ENCODE results near the gene ATXN7.

DNA sequence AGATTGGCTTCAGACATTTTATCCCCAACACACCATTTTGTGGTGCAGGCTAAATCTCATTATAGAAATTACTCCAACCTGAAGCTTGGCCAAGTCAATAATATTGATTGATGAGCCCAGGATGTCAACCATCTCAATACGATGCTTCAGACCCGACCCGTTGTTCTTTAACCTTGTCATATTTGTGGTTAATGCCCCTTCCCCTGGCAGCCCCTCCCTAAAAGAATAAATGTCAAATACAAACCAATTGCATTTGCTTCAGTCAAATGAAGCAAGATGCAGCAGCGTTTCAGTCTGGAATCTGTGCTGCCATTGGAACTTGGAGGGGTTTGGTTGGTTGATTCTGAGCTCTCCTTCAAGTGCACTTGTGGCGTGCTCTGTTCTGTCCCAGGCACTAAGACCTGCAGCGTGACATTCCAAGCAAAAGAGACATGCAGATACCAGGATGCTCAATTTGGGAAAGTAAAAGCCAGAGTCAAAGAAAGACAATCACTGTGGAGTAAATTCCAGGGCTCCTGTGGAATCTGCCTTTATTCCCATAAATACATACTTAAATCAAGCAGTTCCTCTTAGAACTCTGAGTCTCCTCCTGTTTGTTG, 183.4 kb downstream of the ATXN7 start:
- TF ChIP-seq, protein P1, sequence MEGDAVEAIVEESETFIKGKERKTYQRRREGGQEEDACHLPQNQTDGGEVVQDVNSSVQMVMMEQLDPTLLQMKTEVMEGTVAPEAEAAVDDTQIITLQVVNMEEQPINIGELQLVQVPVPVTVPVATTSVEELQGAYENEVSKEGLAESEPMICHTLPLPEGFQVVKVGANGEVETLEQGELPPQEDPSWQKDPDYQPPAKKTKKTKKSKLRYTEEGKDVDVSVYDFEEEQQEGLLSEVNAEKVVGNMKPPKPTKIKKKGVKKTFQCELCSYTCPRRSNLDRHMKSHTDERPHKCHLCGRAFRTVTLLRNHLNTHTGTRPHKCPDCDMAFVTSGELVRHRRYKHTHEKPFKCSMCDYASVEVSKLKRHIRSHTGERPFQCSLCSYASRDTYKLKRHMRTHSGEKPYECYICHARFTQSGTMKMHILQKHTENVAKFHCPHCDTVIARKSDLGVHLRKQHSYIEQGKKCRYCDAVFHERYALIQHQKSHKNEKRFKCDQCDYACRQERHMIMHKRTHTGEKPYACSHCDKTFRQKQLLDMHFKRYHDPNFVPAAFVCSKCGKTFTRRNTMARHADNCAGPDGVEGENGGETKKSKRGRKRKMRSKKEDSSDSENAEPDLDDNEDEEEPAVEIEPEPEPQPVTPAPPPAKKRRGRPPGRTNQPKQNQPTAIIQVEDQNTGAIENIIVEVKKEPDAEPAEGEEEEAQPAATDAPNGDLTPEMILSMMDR (IDR thresholded peaks at IDR 0.05) = no peak
- TF ChIP-seq EP300 (IDR thresholded peaks at IDR 0.05) = no peak
- TF ChIP-seq POLR2A (IDR thresholded peaks at IDR 0.05) = no peak
